PC-9 (cell line): Measurements from ENCODE around the gene VPS35.

ENCODE experiments used
- EZH2 ChIP-seq: fragments of 200-600 bp; sonication (generic); IDR thresholded peaks from 2 replicates; pipeline ENCODE4 v1.8.0; 2017; ENCODE audit warnings: antibody characterized with exemption, low read depth
- TF ChIP-seq, protein P1 (sequence below): fragments of 200-600 bp; sonication (generic); conservative IDR thresholded peaks from 2 replicates; pipeline ENCODE4 v1.6.1; 2017; ENCODE audit warnings: mixed run types, antibody characterized with exemption, mild to moderate bottlenecking, moderate library complexity

DNA sequence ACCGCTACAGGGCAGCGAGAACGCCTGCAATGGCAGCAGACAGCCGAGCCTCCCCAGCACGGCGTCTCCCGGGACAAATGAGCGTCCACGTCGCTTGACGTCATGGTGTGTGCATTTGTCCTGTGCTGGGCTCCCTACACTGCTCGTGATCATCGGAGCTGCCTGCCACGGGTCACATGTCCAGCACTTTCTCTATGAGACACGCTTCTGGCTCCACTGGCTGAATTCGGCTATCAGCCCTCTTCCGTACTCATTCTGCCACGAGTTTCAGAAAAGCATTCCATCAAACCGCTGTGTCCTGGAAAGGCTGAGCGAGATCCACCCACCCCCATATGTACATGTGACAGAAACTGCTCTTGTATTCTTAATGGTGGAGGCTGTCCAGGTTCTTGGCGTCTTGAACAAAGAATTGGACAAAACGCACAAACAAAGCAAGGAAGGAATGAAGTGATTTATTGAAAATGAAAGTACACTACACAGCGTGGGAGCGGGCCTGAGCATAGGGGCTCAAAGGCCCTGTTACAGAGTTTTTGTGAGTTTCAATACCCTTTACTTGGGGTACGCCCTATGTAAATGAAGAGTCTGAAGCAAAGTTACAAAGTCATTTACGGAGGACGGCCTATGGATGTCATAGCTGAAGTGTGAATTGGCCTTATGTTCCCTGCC lies 39.3 kb downstream of the VPS35 start:
- TF ChIP-seq, protein P1, sequence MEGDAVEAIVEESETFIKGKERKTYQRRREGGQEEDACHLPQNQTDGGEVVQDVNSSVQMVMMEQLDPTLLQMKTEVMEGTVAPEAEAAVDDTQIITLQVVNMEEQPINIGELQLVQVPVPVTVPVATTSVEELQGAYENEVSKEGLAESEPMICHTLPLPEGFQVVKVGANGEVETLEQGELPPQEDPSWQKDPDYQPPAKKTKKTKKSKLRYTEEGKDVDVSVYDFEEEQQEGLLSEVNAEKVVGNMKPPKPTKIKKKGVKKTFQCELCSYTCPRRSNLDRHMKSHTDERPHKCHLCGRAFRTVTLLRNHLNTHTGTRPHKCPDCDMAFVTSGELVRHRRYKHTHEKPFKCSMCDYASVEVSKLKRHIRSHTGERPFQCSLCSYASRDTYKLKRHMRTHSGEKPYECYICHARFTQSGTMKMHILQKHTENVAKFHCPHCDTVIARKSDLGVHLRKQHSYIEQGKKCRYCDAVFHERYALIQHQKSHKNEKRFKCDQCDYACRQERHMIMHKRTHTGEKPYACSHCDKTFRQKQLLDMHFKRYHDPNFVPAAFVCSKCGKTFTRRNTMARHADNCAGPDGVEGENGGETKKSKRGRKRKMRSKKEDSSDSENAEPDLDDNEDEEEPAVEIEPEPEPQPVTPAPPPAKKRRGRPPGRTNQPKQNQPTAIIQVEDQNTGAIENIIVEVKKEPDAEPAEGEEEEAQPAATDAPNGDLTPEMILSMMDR: no peak
- no peak for TF ChIP-seq EZH2
